Calu3 (cell line): Measurements from ENCODE around the gene B4GALT4. TPM values are rescaled to one million over a fixed set of nuclear protein-coding genes. Genes with fewer than 3 reads are reported as not detected.

Source experiments
- BruUV-seq: library from RNA; stranded (reverse); fragments of 400-500 nt; replicated peaks from 2 replicates; lab custom pipeline; 2021; lab: Mats Ljungman, UMichigan
- CTCF ChIA-PET: fragments of 300-600 bp; sonication (Branson Sonifier 250); formaldehyde crosslinking; loops from one replicate; lab custom pipeline; 2022; ENCODE audit warnings: antibody characterized with exemption; lab: Charles Lee
- DNase-seq: peaks from one replicate; pipeline ENCODE4 v3.0.0; 2022
- H3K27ac Mint-ChIP-seq: one replicate; pipeline ENCODE4 v1.8.0; 2022; ENCODE audit warnings: mixed read lengths; ENCODE audit not compliant: unreplicated experiment
- H3K27me3 Mint-ChIP-seq: one replicate; pipeline ENCODE4 v1.8.0; 2022; ENCODE audit warnings: mixed read lengths; ENCODE audit not compliant: unreplicated experiment
- H3K36me3 Mint-ChIP-seq: one replicate; pipeline ENCODE4 v1.8.0; 2022; ENCODE audit warnings: mild to moderate bottlenecking, moderate library complexity, mixed read lengths; ENCODE audit not compliant: insufficient read depth, unreplicated experiment
- H3K4me1 Mint-ChIP-seq: one replicate; pipeline ENCODE4 v1.8.0; 2022; ENCODE audit warnings: mild to moderate bottlenecking, low read depth, mixed read lengths; ENCODE audit not compliant: unreplicated experiment
- H3K4me3 Mint-ChIP-seq: one replicate; pipeline ENCODE4 v1.8.0; 2022; ENCODE audit warnings: mild to moderate bottlenecking, low read depth, moderate library complexity, mixed read lengths; ENCODE audit not compliant: unreplicated experiment
- H3K9me3 Mint-ChIP-seq: one replicate; pipeline ENCODE4 v1.8.0; 2022; ENCODE audit warnings: low read depth, mixed read lengths; ENCODE audit not compliant: unreplicated experiment
- intact Hi-C: fragments of 100-400 bp; cut with micrococcal nuclease; formaldehyde crosslinking; loops from one replicate; pipeline ENCODE4 v1.10.0; 2022; ENCODE audit not compliant: unreplicated experiment
- total RNA-seq: library from RNA; stranded (reverse); gene quantifications from 2 replicates; pipeline ENCODE4 v1.2.3, GENCODE V29; 2022
- TF ChIP-seq, protein P1 (sequence below): fragments of 200-600 bp; IDR thresholded peaks from one replicate; pipeline ENCODE4 v1.8.0; 2022; ENCODE audit warnings: antibody characterized with exemption; ENCODE audit not compliant: unreplicated experiment

The B4GALT4 gene
- total RNA-seq, 1 experiment from 2014 or later, result 38.7 TPM

DNA sequence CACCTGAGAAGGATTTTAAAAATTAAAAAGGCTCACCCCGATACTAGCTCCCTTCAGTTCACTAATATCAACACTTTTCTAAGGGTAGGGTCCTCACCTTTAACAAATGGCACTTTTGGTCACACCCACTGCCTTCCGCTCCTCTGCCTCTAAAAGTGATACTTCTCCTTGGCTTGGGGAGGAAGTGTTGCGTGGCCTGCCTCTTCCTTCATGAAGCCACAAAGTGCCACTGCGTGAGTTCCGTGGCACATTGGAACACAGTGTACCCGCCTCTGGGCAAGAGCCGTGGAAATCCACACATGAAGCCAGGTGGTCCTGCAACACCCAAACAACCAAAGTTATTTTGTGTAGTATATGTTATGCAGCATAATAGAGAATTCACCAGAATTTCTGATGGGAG is 3.9 kb downstream of the B4GALT4 start:
- H3K27ac Mint-ChIP-seq, result no peak overlapping the region
- DNase-seq, result no peak
- intact Hi-C loops, result loop anchor here (5.0 kb wide), 1 partner anchor 59 kb away; no protein-coding TSS in a partner anchor
- no peaks in the 10 kb centered on the region for H3K9me3 Mint-ChIP-seq
- H3K27me3 Mint-ChIP-seq, result no peaks in the 10 kb centered on the region
- TF ChIP-seq, protein P1, sequence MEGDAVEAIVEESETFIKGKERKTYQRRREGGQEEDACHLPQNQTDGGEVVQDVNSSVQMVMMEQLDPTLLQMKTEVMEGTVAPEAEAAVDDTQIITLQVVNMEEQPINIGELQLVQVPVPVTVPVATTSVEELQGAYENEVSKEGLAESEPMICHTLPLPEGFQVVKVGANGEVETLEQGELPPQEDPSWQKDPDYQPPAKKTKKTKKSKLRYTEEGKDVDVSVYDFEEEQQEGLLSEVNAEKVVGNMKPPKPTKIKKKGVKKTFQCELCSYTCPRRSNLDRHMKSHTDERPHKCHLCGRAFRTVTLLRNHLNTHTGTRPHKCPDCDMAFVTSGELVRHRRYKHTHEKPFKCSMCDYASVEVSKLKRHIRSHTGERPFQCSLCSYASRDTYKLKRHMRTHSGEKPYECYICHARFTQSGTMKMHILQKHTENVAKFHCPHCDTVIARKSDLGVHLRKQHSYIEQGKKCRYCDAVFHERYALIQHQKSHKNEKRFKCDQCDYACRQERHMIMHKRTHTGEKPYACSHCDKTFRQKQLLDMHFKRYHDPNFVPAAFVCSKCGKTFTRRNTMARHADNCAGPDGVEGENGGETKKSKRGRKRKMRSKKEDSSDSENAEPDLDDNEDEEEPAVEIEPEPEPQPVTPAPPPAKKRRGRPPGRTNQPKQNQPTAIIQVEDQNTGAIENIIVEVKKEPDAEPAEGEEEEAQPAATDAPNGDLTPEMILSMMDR, result no peak
- no peaks in the 10 kb centered on the region for H3K4me1 Mint-ChIP-seq
- no TSS peak for BruUV-seq
- CTCF ChIA-PET, result no interaction called here
- no peak overlapping the region for H3K4me3 Mint-ChIP-seq
- H3K36me3 Mint-ChIP-seq, result peaks cover 43% of the 10 kb centered on the region

DNA sequence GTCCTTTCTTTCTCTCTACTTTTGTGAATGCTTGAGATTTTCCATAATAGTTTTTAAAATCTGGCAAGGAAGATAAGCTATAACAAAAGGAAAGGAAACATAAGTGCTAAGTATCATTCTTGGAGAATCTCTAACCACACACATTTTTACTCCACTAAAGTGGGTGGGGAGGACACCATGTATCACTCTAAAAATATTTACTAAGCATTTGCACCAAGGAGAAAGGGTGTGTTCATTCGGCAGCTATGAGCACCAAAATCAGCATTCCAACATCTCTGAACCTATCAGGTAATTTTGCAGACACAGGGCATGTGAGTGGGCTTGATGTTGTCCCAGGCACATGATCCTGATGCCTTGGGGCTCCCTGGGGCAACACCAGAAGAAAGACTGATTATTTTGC is 5.5 kb downstream of the B4GALT4 start:
- H3K27me3 Mint-ChIP-seq, result no peaks in the 10 kb centered on the region
- H3K4me3 Mint-ChIP-seq, result no peak overlapping the region
- H3K9me3 Mint-ChIP-seq, result no peaks in the 10 kb centered on the region
- CTCF ChIA-PET, result no interaction called here
- intact Hi-C loops, result loop anchor here (5.0 kb wide), 1 partner anchor 58 kb away; no protein-coding TSS in a partner anchor
- DNase-seq, result no peak
- no peak overlapping the region for H3K27ac Mint-ChIP-seq
- no peaks in the 10 kb centered on the region for H3K4me1 Mint-ChIP-seq
- H3K36me3 Mint-ChIP-seq, result peaks cover 41% of the 10 kb centered on the region
- TF ChIP-seq, protein P1, result no peak
- no TSS peak for BruUV-seq

DNA sequence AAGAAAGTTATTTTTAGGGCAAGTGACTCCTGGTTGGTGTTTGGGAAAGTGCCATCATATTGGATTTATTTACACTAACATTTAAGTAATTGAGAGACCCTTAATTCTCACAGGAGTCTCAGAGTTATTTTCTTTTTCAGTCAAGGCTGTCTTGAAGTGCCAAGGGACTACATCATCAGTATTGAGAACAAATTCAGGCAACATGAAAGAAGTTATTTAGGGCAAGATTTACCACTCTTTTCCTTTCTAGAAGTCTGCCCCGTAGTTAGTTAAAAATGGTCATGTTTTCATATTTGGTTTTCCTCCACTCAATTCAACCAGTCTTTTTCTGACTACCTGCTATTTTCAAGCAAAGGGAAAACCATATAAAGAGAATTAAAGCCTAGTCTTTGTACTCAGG is 6.1 kb downstream of the B4GALT4 start:
- no peak for DNase-seq
- TF ChIP-seq, protein P1, result no peak
- CTCF ChIA-PET, result no interaction called here
- no TSS peak for BruUV-seq
- Mint-ChIP-seq H3K36me3 (peaks cover 36% of the 10 kb centered on the region), H3K4me3 (no peak overlapping the region), H3K4me1 (no peaks in the 10 kb centered on the region), H3K27ac (no peak overlapping the region), H3K9me3 (no peaks in the 10 kb centered on the region), H3K27me3 (no peaks in the 10 kb centered on the region)
- intact Hi-C loops, result loop anchor here (5.0 kb wide), 1 partner anchor 57 kb away; no protein-coding TSS in a partner anchor

DNA sequence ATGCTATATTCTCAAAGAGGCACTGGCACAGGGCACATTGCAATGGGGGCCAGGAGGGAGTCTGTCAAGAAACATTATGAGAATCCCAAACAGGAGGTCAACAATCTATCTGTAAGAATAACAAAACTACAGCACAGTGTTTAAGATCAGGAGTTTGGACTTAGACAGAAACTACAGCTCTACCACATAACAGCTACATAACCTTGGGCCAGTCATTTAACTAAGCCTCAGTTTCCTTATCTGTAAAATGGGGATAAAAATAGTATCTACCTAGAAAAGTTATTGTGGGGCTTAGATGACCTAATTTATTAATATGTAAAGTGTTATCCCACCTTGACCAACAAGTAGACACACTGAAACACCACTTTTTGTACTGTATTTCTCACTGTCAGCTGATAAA is 9.9 kb downstream of the B4GALT4 start:
- intact Hi-C loops, result no loop called here
- TF ChIP-seq, protein P1, result no peak
- H3K27ac Mint-ChIP-seq, result no peak overlapping the region
- H3K4me3 Mint-ChIP-seq, result no peak overlapping the region
- BruUV-seq, result no TSS peak
- no peak for DNase-seq
- H3K27me3 Mint-ChIP-seq, result no peaks in the 10 kb centered on the region
- H3K36me3 Mint-ChIP-seq, result peaks cover 47% of the 10 kb centered on the region
- no peaks in the 10 kb centered on the region for H3K9me3 Mint-ChIP-seq
- CTCF ChIA-PET, result no interaction called here
- H3K4me1 Mint-ChIP-seq, result peaks cover 16% of the 10 kb centered on the region
